GM21367 (cell line): ENCODE results near the gene OGDH.
"Not testable (repeated sequence)": the region's sequence is repeated elsewhere in the genome, so short reads cannot be mapped to it uniquely, and the experiment has no call there.

ENCODE experiments used
- ATAC-seq: cut with Tn5 transposase; IDR thresholded peaks from one replicate; pipeline ENCODE4 v1.9.1; 2021; ENCODE audit not compliant: unreplicated experiment

The OGDH gene

DNA sequence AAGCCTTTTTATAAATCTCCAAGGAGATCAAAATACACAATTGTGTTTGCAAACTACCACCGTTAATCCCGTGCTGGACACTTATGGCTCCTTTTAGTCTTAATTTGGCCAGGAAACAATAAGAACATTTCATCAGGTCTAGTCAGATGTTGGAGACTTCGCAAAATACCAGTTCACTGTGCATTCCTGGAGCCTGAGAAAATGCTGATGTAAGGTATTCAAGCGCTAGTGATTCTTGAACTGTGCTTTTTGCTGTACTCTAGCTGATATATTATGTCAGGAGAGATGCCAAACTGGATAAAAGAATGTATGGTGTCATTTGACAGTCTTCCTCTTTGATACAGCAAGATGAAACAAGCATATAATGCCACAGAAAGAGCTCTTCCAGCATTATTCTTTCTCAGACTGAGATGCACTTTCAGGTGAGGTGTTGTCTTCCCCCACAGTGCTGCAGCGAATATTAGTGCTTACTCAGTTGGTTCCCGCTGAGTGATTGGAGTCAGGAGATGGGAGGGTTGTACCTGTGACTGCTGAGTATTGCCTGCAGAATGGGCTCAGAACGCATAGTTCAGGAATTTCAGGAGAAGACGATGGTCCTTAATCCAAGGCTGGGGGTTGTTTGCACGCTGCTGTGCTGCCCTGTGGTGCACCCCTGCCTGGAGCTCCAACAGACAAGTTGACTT lies 59.2 kb downstream of the OGDH start:
- ATAC-seq, result no peak

DNA sequence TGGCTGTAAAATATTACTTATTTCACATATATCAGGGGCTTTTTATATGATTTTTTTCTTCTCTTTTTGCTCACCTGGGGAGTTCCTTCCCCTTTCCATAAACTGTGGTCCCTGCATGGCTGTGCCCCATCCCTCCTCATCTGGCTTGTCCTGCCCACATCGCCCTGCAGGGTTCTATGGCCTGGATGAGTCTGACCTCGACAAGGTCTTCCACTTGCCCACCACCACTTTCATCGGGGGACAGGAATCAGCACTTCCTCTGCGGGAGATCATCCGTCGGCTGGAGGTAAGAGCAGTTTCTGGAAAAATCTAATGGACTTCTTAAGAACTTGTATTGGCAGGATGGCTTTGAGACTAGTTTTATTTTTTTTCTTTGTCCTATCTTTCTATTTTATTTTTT lies 60.1 kb downstream of the OGDH start:
- ATAC-seq, result no peak

DNA sequence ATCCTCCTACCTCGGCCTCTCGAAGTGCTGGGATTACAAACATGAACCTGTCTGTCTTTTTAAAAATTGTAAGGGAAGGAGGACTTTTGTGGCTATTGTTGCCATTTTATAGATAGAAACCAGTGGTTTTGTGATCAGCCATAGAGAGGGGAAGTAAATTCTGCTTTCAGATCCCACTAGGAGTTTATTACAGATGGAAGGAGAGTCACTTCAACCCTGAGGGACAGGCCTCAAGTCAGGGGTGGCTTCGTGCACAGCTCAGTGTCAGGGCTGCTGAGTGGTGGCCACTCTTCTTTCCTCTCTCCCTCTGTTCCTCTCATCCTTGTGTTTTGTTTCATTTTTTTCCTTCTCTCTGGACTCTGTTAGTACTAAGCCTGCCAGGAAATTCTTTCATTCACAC lies 60.8 kb downstream of the OGDH start:
- no peak for ATAC-seq

DNA sequence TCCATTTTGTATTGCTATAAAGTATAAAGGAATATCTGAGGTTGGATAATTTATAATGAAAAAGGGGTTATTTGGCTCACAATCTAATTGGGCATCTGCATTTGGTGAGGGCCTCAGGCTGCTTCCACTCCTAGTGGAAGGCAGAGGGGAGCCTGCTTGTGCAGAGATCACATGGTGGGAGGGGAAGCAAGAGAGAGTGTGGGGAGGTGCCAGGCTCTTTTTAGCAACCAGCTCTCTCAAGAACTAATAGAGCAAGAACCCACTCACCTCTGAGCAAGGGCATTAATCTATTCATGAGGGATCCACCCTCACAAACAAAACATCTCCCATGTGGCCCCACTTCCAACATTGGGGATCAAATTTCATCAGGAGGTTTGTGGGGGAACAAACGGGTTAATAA lies 64.6 kb downstream of the OGDH start:
- ATAC-seq, result no peak

DNA sequence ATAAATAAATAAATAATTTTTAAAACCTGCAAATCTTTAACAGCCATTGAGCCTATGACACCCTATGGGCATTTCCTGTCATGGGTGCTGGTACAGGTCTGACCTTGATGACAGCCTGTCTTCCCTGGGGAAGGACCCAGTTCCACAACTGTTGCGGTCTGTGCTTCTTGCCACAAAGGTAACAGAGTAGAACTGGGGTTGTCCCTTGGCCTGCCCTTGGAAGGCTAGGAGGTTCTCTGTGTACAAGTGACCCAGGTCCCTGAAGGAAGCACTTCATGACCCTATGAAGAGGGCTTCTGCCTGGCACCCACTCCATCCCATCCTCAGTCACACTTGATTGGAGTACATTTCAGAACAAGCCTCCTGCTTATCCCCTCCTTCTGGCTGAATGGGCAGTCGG lies 66.9 kb downstream of the OGDH start:
- ATAC-seq, result no peak

DNA sequence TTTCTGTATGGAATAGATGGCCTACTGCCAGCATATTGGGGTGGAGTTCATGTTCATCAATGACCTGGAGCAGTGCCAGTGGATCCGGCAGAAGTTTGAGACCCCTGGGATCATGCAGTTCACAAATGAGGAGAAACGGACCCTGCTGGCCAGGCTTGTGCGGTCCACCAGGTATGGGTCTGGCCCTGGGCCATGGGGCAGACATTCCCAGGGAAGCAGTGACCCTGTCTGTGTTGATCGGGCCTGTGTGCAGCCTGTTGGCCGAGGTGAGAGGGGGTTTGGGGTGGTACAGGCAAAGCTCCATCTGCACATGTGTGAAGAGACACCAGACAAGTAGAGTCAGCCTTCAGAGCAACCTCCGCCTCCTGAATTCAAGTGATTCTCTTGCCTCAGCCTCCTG lies 67.3 kb downstream of the OGDH start:
- no peak for ATAC-seq

DNA sequence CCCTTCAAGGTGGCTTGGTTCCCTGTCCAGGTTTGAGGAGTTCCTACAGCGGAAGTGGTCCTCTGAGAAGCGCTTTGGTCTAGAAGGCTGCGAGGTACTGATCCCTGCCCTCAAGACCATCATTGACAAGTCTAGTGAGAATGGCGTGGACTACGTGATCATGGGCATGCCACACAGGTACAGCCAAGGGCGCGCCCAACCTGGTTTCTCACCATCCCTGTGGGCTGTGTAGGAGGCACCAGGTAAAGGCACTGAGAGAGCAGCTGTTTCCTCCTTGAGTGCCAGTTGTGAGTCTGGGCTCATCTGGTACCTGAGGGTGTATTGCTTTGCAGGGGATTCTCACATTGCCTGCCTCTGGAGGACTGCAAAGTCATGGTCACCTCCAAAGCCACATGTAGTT lies 68.0 kb downstream of the OGDH start:
- ATAC-seq, result no peak

DNA sequence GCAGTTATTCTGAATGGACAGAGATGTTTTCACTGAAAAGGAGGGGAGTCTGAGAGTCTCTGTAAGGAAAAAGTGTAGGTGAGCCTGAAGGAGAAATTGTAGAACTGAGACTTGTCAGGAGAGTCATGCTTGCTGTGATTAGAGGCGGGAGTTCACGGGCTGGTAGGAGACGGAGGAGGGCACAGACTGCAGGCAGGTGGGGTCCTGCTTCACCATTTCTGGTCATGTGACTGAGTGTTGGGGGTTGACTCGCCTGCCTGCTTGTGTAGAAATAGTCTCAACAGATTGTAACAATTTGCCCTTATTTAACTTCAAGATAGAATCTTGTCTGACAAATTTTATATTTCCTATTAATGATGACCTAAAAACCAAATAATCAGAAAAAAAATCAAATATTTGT lies 70.3 kb downstream of the OGDH start:
- no peak for ATAC-seq

DNA sequence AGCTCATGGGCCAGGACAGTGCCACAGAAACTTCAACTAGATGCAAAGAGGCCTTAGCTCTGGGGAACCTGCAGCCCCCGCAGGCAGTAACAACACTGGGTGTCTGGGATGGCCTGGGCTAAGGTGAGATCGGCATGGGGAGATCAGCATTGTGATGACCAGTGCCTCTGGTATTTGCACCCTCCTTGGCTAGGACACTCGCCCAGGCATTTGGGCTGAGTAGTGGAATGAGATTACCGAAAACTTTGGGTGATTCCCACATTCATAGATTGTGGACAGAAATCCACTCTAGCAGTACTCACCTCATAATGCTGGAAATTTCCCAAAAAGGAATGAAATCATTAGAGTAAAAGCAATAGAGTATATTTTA lies 71.7 kb downstream of the OGDH start:
- no peak for ATAC-seq

DNA sequence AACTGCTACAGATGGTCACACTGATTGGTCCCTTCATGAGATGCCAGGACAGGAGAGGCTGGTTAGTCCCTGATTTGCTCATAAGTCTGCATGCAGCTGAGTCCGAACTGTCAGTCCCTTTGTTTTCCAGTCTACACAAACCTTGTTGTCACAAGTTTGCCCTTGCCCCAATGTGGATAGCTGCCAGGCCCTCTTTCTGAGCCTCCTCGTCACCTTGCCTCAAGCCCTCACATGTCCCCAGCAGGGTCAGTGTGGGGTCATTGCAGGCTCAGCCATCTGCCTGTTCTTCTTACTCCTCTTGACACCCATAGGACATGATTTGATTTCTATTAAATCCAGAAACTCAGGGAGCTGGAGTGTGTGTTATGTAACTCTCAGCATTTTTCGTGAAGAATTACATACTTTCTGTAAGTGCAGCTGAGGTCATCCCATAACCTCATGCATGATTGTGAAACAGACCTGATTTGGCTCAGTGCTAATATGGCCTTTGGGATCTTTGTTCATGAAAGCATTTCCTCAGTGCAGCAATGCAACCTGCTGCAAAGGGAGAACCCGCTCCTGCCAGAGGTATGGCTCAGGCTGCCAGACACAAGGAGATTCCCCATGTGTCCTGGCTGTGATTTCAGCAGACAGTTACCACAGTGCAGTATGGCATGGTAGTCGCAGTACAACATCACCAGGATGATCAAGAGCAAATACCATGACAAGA lies 72.2 kb downstream of the OGDH start:
- ATAC-seq, result no peak

DNA sequence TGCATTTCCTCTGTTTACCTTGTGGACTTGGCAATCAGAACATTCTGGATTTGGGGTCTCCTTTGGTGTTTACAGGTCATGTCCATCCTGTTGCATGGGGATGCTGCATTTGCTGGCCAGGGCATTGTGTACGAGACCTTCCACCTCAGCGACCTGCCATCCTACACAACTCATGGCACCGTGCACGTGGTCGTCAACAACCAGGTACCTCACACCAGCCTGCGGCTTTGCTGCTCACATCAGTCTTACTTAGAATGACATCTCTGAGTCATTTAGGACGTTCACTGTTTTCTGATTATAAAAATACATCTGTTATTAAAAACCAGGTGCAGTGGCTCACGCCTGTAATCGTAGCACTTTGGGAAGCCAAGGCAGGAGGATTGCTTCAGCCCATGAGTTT lies 75.2 kb downstream of the OGDH start:
- ATAC-seq, result no peak

DNA sequence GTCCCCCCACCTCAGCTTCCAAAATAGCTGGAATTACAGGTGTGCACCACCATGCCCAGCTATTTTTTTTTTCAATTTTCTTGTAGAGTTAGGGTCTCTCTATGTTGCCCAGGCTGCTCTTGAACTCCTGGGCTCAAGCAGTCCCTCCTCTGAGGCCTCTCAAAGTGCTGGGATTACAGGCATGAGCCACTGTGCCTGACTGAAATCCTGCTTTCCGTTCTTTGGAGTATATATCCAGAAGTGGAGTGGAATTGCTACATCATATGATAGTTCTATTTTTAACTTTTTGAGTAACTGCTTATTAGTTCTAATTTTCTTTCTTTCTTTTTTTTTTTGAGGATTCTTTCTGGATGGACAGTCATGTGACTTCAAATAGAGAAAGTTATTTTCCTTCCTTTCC lies 79.3 kb downstream of the OGDH start:
- ATAC-seq, result no peak

DNA sequence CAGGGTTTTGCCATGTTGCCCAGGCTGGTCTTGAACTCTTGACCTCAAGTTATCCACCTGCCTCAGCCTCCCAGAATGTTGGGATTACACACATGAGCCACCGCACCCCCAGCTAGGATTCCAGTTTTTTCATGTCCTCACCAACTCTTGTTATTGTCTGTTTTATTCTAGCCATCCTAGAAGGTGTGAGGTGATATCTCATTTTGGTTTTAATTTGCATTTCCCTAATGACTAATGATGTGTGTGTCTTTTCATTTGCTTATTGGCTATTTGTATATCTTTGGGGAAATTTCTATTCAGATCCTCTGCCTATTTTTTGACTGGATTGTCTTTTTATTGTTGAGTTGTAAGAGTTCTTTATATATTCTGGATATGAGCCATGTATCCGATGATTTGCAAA lies 83.0 kb downstream of the OGDH start:
- ATAC-seq, result no peak

DNA sequence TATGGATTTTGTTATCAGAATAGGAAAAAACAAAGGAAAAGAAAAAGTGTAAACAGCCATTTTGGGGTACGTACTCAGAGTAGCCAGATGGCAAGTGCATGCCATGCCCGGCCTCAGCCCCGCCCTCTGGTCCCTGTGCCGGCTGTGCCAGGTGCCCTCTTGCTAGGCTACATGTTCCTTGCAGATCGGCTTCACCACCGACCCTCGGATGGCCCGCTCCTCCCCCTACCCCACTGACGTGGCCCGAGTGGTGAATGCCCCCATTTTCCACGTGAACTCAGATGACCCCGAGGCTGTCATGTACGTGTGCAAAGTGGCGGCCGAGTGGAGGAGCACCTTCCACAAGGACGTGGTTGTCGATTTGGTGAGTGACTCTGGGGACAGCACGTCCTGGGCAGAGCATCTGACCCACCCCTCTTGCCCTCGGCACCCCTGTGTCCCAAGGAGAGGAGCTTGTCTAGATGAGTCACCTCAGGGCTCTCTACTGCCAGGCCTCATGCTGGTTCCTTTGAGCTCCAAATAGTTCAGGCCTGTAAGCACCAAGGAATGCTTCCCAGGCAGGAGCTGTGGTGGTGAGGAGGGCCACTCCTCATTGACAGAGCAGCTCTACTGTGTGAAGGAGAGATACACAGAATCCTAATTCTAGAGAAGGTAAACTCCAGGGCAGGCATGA lies 87.3 kb downstream of the OGDH start:
- ATAC-seq, result no peak

DNA sequence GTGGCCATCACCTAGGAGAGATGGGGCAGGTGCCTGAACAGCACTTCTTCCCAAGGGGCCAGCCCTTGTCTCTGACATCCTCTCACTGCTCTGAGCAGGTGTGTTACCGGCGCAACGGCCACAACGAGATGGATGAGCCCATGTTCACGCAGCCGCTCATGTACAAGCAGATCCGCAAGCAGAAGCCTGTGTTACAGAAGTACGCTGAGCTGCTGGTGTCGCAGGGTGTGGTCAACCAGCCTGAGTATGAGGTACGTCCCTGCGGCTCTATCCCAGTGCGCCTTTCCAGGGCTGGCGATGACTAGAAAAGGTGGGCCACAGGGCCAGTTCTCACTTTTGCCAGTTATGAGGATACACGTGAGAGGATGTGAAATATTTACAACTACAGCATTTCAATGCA lies 87.9 kb downstream of the OGDH start:
- no peak for ATAC-seq

DNA sequence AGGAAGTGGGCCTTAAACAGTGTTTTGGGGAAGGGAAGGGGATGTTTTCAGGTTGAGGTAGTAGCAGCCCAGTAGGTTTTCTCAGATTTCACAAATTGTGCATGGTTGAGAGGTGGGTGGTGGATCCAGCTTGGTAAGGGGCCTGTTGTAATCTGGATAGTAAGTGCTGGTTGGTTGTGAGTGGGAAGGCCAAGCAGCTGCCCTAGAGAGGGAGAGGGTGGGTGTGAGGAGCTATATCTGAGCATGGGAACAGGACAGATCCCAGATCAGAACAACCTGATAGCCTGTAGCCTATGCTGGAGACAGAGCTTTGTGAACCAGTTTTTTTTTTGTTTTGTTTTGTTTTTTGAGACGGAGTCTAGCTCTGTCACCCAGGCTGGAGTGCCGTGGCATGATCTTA lies 88.3 kb downstream of the OGDH start:
- ATAC-seq, result no peak

DNA sequence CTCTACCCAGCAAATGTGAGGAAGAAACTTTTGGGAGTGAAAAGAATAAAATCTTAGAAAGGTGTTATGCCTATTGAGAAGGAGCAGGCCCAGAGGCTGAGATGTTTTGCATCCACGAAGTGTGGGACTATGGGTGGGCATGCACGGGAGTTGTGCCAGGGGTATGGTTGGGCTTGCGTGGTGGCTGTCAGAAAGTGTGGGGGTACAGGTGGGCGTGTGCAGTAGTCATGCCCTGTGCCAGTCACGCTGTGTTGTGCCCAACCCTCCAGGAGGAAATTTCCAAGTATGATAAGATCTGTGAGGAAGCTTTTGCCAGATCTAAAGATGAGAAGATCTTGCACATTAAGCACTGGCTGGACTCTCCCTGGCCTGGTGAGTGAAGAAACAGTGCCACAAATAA lies 89.3 kb downstream of the OGDH start:
- no peak for ATAC-seq

DNA sequence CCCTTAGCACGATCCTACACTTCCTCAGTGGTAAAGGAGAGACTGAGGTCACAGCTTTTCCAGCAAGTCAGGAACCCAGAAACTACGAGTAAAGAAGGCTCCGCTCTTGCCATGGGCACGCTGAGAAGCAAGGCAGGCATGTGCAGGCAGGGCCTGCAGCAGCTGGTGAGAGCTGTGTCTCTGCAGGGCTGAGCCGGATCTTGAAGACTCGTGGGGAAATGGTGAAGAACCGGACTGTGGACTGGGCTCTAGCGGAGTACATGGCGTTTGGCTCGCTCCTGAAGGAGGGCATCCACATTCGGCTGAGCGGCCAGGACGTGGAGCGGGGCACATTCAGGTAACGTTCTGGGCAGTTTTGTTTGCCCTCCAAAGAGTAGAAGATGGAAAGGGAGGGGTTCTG lies 90.3 kb downstream of the OGDH start:
- no peak for ATAC-seq

DNA sequence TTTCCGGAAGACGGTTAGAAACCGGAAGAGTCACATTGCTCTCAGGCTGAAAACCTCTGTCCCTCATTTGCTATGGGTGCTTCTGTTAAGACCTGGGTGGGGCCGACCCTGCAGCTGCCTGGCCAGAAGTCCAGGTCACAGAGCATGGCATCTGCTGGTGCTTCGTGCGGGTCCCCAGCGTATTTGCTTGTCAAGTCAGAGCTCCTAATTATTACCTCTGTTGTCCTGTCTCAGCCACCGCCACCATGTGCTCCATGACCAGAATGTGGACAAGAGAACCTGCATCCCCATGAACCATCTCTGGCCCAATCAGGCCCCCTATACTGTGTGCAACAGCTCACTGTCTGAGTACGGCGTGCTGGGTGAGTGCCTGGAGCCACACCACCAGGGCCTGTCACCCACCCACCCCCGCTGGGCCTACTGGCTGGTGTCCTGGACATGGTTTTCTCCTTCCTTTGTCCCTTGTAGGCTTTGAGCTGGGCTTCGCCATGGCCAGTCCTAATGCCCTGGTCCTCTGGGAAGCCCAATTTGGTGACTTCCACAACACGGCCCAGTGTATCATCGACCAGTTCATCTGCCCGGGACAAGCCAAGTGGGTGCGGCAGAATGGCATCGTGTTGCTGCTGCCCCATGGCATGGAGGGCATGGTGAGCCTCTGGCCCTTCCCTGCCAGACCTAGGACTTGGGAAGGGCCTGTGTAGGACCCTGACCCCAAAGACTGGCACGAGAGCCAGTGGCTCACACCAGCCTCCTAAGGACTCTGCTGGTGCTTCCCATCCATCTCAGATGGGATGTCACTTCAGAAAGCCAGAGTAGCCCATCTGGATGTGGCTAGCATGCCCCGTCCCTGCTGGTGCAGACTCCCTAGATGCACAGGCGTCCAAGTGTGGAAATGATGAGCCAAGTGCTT lies 91.0 kb downstream of the OGDH start:
- ATAC-seq, result no peak

DNA sequence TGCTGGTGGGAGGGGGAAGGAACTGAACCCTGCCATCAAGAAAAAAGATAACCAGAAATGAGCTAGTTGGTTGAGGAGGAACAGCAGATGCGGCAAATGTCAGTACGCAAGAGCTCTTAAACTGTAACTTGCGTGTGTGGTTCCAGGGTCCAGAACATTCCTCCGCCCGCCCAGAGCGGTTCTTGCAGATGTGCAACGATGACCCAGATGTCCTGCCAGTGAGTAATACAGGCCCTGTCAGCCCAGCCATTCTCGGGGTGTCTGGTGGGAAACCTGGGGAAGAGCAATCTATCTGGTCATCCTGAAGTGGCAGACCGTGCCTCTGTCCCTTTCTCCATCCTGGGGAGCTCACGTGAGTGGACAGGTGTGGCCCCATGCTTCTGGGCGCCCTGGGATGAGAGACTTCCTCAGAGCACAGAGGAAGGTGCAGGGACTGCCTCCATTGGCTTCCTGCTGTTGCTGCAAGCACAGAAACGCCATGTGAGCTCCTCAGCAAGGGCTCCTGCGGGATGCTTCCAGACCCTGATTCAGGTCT lies 91.7 kb downstream of the OGDH start:
- no peak for ATAC-seq

DNA sequence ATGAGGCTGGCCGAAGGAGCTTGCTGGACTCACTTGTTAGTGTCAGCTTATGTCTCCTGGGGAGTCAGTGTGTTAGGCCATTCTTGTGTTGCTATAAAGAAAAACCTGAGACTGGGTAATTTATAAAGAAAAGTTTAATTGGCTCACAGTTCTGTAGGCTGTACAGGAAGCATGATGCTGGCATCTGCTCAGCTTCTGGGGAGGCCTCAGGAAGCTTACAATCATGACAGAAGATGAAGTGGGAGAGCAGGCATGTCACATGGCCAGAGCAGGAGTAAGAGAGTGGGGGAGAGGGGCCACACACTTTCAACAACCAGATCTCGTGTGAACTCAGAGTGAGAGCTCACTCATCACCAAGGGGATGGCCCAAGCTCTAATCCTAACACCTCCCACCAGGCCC lies 93.2 kb downstream of the OGDH start:
- not testable (repeated sequence) for ATAC-seq
